HL-60 (cell line): ENCODE measurements around the gene PTPN7.

ENCODE experiments used
- DNase-seq, 2 experiments: peaks; one replicate each; pipeline ENCODE4 v3.0.0-alpha.2; 2010 to 2020; ENCODE audit warnings: low read depth in 1 of 2, low spot score in 1 of 2
- H3K27ac ChIP-seq: fragments of 250-450 bp; sonication (Bioruptor Pico); replicated peaks from 2 replicates; pipeline ENCODE4 v1.5.1; 2020; ENCODE audit warnings: mild to moderate bottlenecking, moderate library complexity
- H3K27me3 ChIP-seq: fragments of 250-450 bp; sonication (Bioruptor Pico); 2 replicates; pipeline ENCODE4 v1.5.1; 2021; ENCODE audit warnings: mild to moderate bottlenecking, moderate library complexity; ENCODE audit not compliant: insufficient read depth, poor library complexity, severe bottlenecking
- H3K4me3 ChIP-seq: replicated peaks from 2 replicates; pipeline ENCODE4 v1.5.1; 2011; ENCODE audit warnings: mild to moderate bottlenecking, control low read depth, low read length; ENCODE audit not compliant: insufficient read depth
- GABPA ChIP-seq: IDR thresholded peaks from 2 replicates; pipeline ENCODE4 v1.6.1; 2012; ENCODE audit warnings: low read depth
- POLR2AphosphoS5 ChIP-seq: IDR thresholded peaks from 2 replicates; pipeline ENCODE4 v1.6.1; 2012; ENCODE audit warnings: low read depth
- SPI1 ChIP-seq: IDR thresholded peaks from 2 replicates; pipeline ENCODE4 v1.6.1; 2012; ENCODE audit warnings: low read depth, mild to moderate bottlenecking, borderline replicate concordance
- TF ChIP-seq, protein P1 (sequence below): IDR thresholded peaks from one replicate; pipeline ENCODE4 v1.5.1; 2011; ENCODE audit warnings: low read length, control low read depth, inconsistent platforms; ENCODE audit not compliant: insufficient read depth
- TF ChIP-seq, protein P2 (sequence below): IDR thresholded peaks from 2 replicates; pipeline ENCODE4 v1.6.1; 2012; ENCODE audit warnings: low read depth; ENCODE audit not compliant: insufficient replicate concordance

PTPN7 gene

DNA sequence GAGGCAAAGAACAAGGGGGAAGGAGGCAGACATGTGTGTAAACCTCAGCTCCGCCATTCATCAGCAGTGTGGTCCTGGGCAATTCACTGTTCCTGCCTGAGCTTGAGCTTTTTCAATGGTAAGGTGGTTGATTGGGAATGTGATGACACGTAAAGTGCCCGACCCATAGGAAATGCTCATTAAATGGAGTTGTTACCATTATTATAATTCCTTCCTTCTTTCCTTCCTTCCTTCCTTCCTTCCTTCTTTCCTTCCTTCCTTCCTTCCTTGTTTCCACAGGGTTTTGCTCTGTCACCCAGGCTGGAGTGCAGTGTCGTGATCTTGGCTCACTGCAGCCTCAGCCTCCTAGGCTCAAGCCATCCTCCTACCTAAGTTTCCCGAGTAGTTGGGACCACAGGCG is 33.3 kb downstream of the PTPN7 start:
- no peak overlapping the region for H3K27ac ChIP-seq
- TF ChIP-seq SPI1 = no peak
- TF ChIP-seq POLR2AphosphoS5 = no peak
- TF ChIP-seq, protein P1, sequence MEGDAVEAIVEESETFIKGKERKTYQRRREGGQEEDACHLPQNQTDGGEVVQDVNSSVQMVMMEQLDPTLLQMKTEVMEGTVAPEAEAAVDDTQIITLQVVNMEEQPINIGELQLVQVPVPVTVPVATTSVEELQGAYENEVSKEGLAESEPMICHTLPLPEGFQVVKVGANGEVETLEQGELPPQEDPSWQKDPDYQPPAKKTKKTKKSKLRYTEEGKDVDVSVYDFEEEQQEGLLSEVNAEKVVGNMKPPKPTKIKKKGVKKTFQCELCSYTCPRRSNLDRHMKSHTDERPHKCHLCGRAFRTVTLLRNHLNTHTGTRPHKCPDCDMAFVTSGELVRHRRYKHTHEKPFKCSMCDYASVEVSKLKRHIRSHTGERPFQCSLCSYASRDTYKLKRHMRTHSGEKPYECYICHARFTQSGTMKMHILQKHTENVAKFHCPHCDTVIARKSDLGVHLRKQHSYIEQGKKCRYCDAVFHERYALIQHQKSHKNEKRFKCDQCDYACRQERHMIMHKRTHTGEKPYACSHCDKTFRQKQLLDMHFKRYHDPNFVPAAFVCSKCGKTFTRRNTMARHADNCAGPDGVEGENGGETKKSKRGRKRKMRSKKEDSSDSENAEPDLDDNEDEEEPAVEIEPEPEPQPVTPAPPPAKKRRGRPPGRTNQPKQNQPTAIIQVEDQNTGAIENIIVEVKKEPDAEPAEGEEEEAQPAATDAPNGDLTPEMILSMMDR = no peak
- TF ChIP-seq GABPA = no peak
- TF ChIP-seq, protein P2, sequence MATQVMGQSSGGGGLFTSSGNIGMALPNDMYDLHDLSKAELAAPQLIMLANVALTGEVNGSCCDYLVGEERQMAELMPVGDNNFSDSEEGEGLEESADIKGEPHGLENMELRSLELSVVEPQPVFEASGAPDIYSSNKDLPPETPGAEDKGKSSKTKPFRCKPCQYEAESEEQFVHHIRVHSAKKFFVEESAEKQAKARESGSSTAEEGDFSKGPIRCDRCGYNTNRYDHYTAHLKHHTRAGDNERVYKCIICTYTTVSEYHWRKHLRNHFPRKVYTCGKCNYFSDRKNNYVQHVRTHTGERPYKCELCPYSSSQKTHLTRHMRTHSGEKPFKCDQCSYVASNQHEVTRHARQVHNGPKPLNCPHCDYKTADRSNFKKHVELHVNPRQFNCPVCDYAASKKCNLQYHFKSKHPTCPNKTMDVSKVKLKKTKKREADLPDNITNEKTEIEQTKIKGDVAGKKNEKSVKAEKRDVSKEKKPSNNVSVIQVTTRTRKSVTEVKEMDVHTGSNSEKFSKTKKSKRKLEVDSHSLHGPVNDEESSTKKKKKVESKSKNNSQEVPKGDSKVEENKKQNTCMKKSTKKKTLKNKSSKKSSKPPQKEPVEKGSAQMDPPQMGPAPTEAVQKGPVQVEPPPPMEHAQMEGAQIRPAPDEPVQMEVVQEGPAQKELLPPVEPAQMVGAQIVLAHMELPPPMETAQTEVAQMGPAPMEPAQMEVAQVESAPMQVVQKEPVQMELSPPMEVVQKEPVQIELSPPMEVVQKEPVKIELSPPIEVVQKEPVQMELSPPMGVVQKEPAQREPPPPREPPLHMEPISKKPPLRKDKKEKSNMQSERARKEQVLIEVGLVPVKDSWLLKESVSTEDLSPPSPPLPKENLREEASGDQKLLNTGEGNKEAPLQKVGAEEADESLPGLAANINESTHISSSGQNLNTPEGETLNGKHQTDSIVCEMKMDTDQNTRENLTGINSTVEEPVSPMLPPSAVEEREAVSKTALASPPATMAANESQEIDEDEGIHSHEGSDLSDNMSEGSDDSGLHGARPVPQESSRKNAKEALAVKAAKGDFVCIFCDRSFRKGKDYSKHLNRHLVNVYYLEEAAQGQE = no peak
- no peaks in the 10 kb centered on the region for H3K27me3 ChIP-seq
- no peak overlapping the region for H3K4me3 ChIP-seq
- DNase-seq = no peak

DNA sequence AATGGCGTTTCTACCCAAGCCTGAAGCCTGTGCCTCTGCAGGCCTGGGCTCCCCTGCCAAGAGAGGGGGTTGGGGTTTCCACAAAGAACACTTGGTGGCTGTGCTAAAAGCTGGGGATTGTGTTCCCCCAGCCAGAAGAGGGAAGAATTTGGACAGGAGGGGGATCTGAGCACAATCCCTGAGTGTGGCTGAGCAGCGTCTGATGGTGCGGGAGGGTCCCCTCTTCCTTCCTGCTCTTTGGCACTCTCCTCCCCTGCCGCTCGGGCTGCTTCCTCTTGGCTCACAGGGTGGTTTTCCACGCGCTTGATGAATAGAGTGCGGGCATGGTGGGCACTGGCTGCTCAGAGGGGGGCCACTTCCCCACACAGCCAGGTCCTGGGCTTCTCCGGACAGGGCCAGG is 34.0 kb downstream of the PTPN7 start:
- no peak overlapping the region for H3K4me3 ChIP-seq
- DNase-seq = no peak
- no peaks in the 10 kb centered on the region for H3K27me3 ChIP-seq
- no peak overlapping the region for H3K27ac ChIP-seq
- no peak for TF ChIP-seq SPI1
- TF ChIP-seq, protein P1 = no peak

DNA sequence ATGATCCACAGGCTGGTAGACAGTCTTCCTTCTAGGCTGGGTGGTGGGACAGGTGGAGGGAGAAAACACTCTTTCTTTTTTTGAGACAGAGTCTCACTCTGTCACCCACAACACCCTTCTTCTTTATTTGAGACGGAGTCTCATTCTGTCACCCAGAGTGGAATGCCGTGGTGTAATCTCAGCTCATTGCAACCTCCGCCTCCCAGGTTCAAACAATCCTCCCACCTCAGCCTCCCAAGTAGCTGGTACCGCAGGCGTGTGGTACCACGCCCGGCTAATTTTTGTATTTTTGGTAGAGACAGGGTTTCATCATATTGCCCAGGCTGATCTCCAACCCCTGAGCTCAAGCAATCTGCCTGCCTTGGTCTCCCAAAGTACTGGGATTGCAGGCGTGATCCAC is 34.8 kb downstream of the PTPN7 start:
- Histone ChIP-seq H3K27ac (no peak overlapping the region), H3K27me3 (no peaks in the 10 kb centered on the region), H3K4me3 (no peak overlapping the region)
- no peak for DNase-seq
- TF ChIP-seq SPI1 = no peak
- TF ChIP-seq, protein P1 = no peak
- TF ChIP-seq, protein P2 = no peak
- no peak for TF ChIP-seq GABPA
- TF ChIP-seq POLR2AphosphoS5 = no peak

DNA sequence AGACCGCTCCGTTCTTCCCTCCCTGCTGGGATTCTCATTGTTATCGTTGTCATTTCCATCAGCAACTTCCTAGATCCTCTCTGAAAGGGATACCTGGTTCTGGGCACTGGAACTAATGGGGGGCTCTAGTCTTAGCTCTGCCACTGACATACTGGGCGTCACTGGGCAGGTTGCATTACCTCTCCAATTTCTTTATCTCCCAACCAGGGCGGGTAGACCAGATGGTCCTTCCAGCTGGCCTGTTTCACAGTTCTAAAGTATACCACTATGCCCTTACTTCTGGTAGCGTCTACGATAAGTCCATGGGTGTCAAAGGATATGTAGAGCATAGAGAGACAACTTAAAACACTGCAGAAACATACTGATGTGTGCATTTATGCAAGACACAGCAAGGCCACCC is 36.3 kb downstream of the PTPN7 start:
- Histone ChIP-seq H3K27me3 (no peaks in the 10 kb centered on the region), H3K27ac (no peak overlapping the region), H3K4me3 (no peak overlapping the region)
- TF ChIP-seq, protein P2 = no peak
- TF ChIP-seq GABPA (no peak), POLR2AphosphoS5 (no peak), SPI1 (no peak)
- no peak for DNase-seq
